ENCODE measurements around the gene SPATA6.
"Not testable (repeated sequence)": the region's sequence is repeated elsewhere in the genome, so short reads cannot be mapped to it uniquely, and the experiment has no call there.

SPATA6 gene

GRCh38 chr1:48450505-48450904, 21.5 kb downstream of the SPATA6 start:
- no peak for DNase-seq

GRCh38 chr1:48448932-48449331, 23.1 kb downstream of the SPATA6 start:
- no peak for DNase-seq

GRCh38 chr1:48444186-48444585, 27.8 kb downstream of the SPATA6 start:
- DNase-seq = not testable (repeated sequence)

- DNase-seq = no peak
Observed at GRCh38 chr1:48442864-48443619, 29.0 kb downstream of the SPATA6 start.

- DNase-seq = not testable (repeated sequence)
Observed at GRCh38 chr1:48440786-48441185, 31.2 kb downstream of the SPATA6 start.

GRCh38 chr1:48439380-48439779, 32.6 kb downstream of the SPATA6 start:
- DNase-seq = no peak

- DNase-seq = not testable (repeated sequence)
Observed at GRCh38 chr1:48437379-48437778, 34.6 kb downstream of the SPATA6 start.

GRCh38 chr1:48435312-48436002, 36.5 kb downstream of the SPATA6 start:
- DNase-seq = not testable (repeated sequence)

GRCh38 chr1:48430832-48431231, 41.2 kb downstream of the SPATA6 start:
- no peak for DNase-seq

GRCh38 chr1:48422009-48422408, 50.0 kb downstream of the SPATA6 start:
- no peak for DNase-seq

- DNase-seq = no peak
Observed at GRCh38 chr1:48418742-48419141, 53.3 kb downstream of the SPATA6 start.

- no peak for DNase-seq
Observed at GRCh38 chr1:48415050-48415449, 57.0 kb downstream of the SPATA6 start.

- no peak for DNase-seq
Observed at GRCh38 chr1:48414264-48414663, 57.7 kb downstream of the SPATA6 start.

GRCh38 chr1:48405940-48406339, 66.1 kb downstream of the SPATA6 start:
- no peak for DNase-seq

- DNase-seq = no peak
Observed at GRCh38 chr1:48405400-48405799, 66.6 kb downstream of the SPATA6 start.

- DNase-seq = no peak
Observed at GRCh38 chr1:48402599-48402998, 69.4 kb downstream of the SPATA6 start.

GRCh38 chr1:48396208-48396607, 75.8 kb downstream of the SPATA6 start:
- DNase-seq = no peak

- no peak for DNase-seq
Observed at GRCh38 chr1:48391926-48392325, 80.1 kb downstream of the SPATA6 start.

- no peak for DNase-seq
Observed at GRCh38 chr1:48387409-48387808, 84.6 kb downstream of the SPATA6 start.

GRCh38 chr1:48374785-48375184, 97.2 kb downstream of the SPATA6 start:
- no peak for DNase-seq

- no peak for DNase-seq
Observed at GRCh38 chr1:48371598-48371997, 100.4 kb downstream of the SPATA6 start.

GRCh38 chr1:48362901-48363300, 109.1 kb downstream of the SPATA6 start:
- no peak for DNase-seq

GRCh38 chr1:48356901-48357300, 115.1 kb downstream of the SPATA6 start:
- no peak for DNase-seq

GRCh38 chr1:48344373-48344772, 127.6 kb downstream of the SPATA6 start:
- no peak for DNase-seq

GRCh38 chr1:48341221-48341620, 130.8 kb downstream of the SPATA6 start:
- DNase-seq = no peak

Measured in activated CD8-positive, alpha-beta memory T cell treated with anti-CD3 and anti-CD28 coated beads, Interleukin-2, amount 50 U/mL, for 4 hours (primary cell).